Measurements from ENCODE around the gene DDX23. TPM values are rescaled to one million over a fixed set of nuclear protein-coding genes. Genes with fewer than 3 reads are reported as not detected.

Gene DDX23
- total RNA-seq, 1 experiment from 2014 or later, result 130 TPM

- CTCF ChIA-PET, result interaction anchor here (0.8 kb wide), 1 partner anchor 119 kb away, joined by 4 read pairs; no protein-coding TSS in a partner anchor
- no peaks in the 10 kb centered on the region; the same call in 1 of the 2 replicates for H3K4me1 ChIP-seq (ENCODE audit: control insufficient read depth, insufficient read depth, low read length)
- H3K9me3 ChIP-seq (ENCODE audit: control insufficient read depth, insufficient read depth, low read depth, low read length), result no peaks in the 10 kb centered on the region
- no peak overlapping the region for H3K27ac ChIP-seq (ENCODE audit: low read length)
- in situ Hi-C loops (cut with HindIII; ENCODE audit: low pct_unique_long_range_greater_than_20kb, low sequenced_read_pairs), result no loop called here
- 0 out of 2 replicates have a peak, but pooled peaks cover under 1% of the 10 kb centered on the region for H3K27me3 ChIP-seq (ENCODE audit: control insufficient read depth, insufficient read depth, low read length)
- H3K4me3 ChIP-seq (ENCODE audit: low read depth in 2 of 2, low read length in 2 of 2), result no peak overlapping the region
- BruUV-seq (replicated peaks), result no TSS peak
- no peak for TF ChIP-seq REST (IDR thresholded peaks at IDR 0.05; ENCODE audit: insufficient read depth in 1 of 2, low read depth in 2 of 2, low read length in 1 of 2)
- TF ChIP-seq SIN3A (IDR thresholded peaks at IDR 0.05; ENCODE audit: borderline replicate concordance, insufficient read depth, low read depth, low read length), result no peak
- TF ChIP-seq POLR2AphosphoS5 (IDR thresholded peaks at IDR 0.05; ENCODE audit: low read depth, low read length), result no peak
- no peak for TF ChIP-seq CTCF (IDR thresholded peaks at IDR 0.05)
- TF ChIP-seq TCF7L2 (IDR thresholded peaks at IDR 0.05; ENCODE audit: low read depth, low read length), result no peak
- intact Hi-C loops (cut with micrococcal nuclease; ENCODE audit: unreplicated experiment), result no loop called here
- POLR2A ChIA-PET, result no interaction called here
- DNase-seq (ENCODE audit: low read depth, low spot score) (no peak), ATAC-seq (no peak)
- H3K36me3 ChIP-seq (ENCODE audit: control insufficient read depth, insufficient read depth, low read length), result no peaks in the 10 kb centered on the region
Measured at GRCh38 chr12:48858043-48858442, 6.1 kb upstream of the DDX23 start.

GRCh38 chr12:48857278-48857994 is 5.5 kb upstream of the DDX23 start:
- intact Hi-C loops (cut with micrococcal nuclease; ENCODE audit: unreplicated experiment), result no loop called here
- no peak for ATAC-seq

More at GRCh38 chr12:48857278-48857994, 5.5 kb upstream of the DDX23 start:
- Histone ChIP-seq H3K9me3 (ENCODE audit: control insufficient read depth, insufficient read depth, low read depth, low read length) (no peaks in the 10 kb centered on the region), H3K4me1 (ENCODE audit: control insufficient read depth, insufficient read depth, low read length) (peaks cover 5% of the 10 kb centered on the region; the same call in 1 of the 2 replicates), H3K27me3 (ENCODE audit: control insufficient read depth, insufficient read depth, low read length) (no peaks in the 10 kb centered on the region), H3K36me3 (ENCODE audit: control insufficient read depth, insufficient read depth, low read length) (no peaks in the 10 kb centered on the region), H3K27ac (ENCODE audit: low read length) (no peak overlapping the region), H3K4me3 (ENCODE audit: low read depth in 2 of 2, low read length in 2 of 2) (no peak overlapping the region)
- in situ Hi-C loops (cut with HindIII; ENCODE audit: low pct_unique_long_range_greater_than_20kb, low sequenced_read_pairs), result no loop called here
- ChIA-PET CTCF (interaction anchor here (0.8 to 0.9 kb wide), 3 partner anchors 104 to 140 kb away, joined by 4 to 6 read pairs (median 5); no protein-coding TSS in a partner anchor), POLR2A (no interaction called here)
- BruUV-seq (replicated peaks), result no TSS peak
- DNase-seq (ENCODE audit: low read depth, low spot score), result no peak
- TF ChIP-seq REST (IDR thresholded peaks at IDR 0.05; ENCODE audit: insufficient read depth in 1 of 2, low read depth in 2 of 2, low read length in 1 of 2), result no peak
- no peak for TF ChIP-seq SIN3A (IDR thresholded peaks at IDR 0.05; ENCODE audit: borderline replicate concordance, insufficient read depth, low read depth, low read length)
- TF ChIP-seq POLR2AphosphoS5 (IDR thresholded peaks at IDR 0.05; ENCODE audit: low read depth, low read length), result no peak
- TF ChIP-seq CTCF (IDR thresholded peaks at IDR 0.05), result no peak
- no peak for TF ChIP-seq TCF7L2 (IDR thresholded peaks at IDR 0.05; ENCODE audit: low read depth, low read length)
